ENCODE results near the gene UTS2B. TPM values are rescaled to one million over a fixed set of nuclear protein-coding genes. Genes with fewer than 3 reads are reported as not detected.

The UTS2B gene
- total and polyA plus RNA-seq, 2 of the 4 experiments (the other 2 are of a cell fraction), result 0.72 to 0.79 TPM

DNA sequence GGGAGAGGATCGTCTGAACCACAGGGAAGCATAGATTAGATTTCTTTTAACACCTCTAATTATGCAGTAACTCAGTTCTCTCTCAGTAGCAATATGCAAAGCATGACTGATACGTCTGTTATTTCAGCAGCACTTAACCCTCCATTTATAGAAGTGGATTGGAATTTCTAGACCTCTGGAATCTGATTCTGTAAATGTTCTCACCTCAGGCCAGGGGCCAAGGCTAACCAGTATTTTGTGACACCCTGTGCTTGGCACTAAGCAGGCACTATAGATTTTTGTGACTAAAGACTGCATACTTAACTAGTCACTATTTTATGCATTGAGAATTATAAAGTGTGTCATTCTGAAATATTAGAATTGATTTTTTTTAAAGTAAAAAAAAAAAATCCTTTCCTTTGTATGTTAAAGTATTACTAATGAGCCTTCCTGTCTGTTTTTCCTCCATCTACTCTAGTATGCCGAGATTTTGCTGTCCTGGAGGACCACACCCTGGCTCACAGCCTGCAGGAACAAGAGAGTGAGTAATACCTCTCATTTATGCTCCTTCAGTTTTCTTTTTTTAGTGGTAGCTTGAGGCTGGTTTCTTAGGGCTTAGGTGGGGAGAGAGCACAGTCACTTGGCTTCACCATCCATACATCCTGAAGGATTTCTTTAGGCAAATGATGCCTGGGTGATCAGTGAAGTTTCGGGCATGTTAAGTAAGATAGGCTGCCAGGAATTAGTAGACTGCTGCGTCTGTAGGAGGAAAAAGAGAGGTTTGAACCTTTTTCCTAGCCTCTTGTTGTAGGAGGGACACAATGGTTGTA is 26.5 kb upstream of the UTS2B start:
- Histone ChIP-seq H3K36me3 (ENCODE audit: control insufficient read depth, insufficient read depth, low read length) (peaks cover 21% of the 10 kb centered on the region), H3K27ac (ENCODE audit: insufficient read depth, low read length) (peak overlapping the region; percentile 50; the same call in 1 of the 2 replicates), H3K79me1 (ENCODE audit: low read depth in 1 of 2, low read length in 2 of 2) (peaks cover 40 to 63% of the 10 kb centered on the region in 2 experiments), H2AFZ (replicated peaks; ENCODE audit: low read length, poor library complexity) (no peak overlapping the region), H3K4me3 (ENCODE audit: insufficient read depth, low read depth, low read length) (no peak overlapping the region), H2AK5ac (ENCODE audit: low read depth, low read length) (peak overlapping the region; percentile 42; the same call in 1 of the 2 replicates), H2BK20ac (ENCODE audit: low read depth, low read length) (peak overlapping the region; percentile 46; the same call in 1 of the 2 replicates), H4K91ac (ENCODE audit: insufficient read depth, low read depth, low read length) (peak overlapping the region; percentile 60; the same call in 1 of the 2 replicates), H3K9me3 (ENCODE audit: control insufficient read depth, insufficient read depth, low read length) (no peaks in the 10 kb centered on the region), H2BK5ac (ENCODE audit: low read depth, low read length, poor library complexity, severe bottlenecking) (peak overlapping the region; percentile 87), H3K56ac (ENCODE audit: extremely low read depth, insufficient read depth, low read length) (no peak overlapping the region), H3K14ac (replicated peaks; ENCODE audit: low read depth, low read length) (peak overlapping the region; percentile 68), H3K9ac (ENCODE audit: low read depth, low read length) (peak overlapping the region; percentile 32; the same call in 1 of the 2 replicates), H3K4me2 (ENCODE audit: low read depth, low read length) (peak overlapping the region; percentile 23; the same call in 1 of the 2 replicates), H3K27me3 (ENCODE audit: control insufficient read depth, insufficient read depth, low read length) (no peaks in the 10 kb centered on the region), H4K8ac (ENCODE audit: low read depth in 2 of 2, low read length in 2 of 2) (peak overlapping the region; percentile 17 to 81; a peak in 2 of 4 replicates), H3K23ac (ENCODE audit: low read depth, low read length) (peak overlapping the region; percentile 66), H2AK9ac (replicated peaks; ENCODE audit: low read depth, low read length, poor library complexity) (peak overlapping the region; percentile 59), H2BK15ac (ENCODE audit: low read depth, low read length) (peak overlapping the region; percentile 55), H2BK120ac (ENCODE audit: low read depth, low read length) (peak overlapping the region; percentile 44), H3K4me1 (ENCODE audit: control insufficient read depth, insufficient read depth, low read length) (peaks cover 18% of the 10 kb centered on the region), H4K5ac (ENCODE audit: low read depth, low read length) (no peak overlapping the region; the same call in 1 of the 2 replicates), H4K20me1 (ENCODE audit: insufficient read depth, low read length) (peaks cover 16% of the 10 kb centered on the region; the same call in 1 of the 2 replicates), H3K4ac (ENCODE audit: low read depth, low read length) (peak overlapping the region; percentile 86), H3K18ac (ENCODE audit: low read depth, low read length) (no peak overlapping the region; the same call in 1 of the 2 replicates), H3K9me1 (ENCODE audit: insufficient read depth, low read length) (peaks cover 20% of the 10 kb centered on the region)
- BruUV-seq (replicated peaks), result no TSS peak
- intact Hi-C loops (cut with micrococcal nuclease), result no loop called here
- ChIA-PET CTCF (no interaction called here), POLR2A (ENCODE audit: unreplicated experiment) (no interaction called here)
- ATAC-seq (ENCODE audit: low read depth) (peak; percentile 73), DNase-seq (peak; percentile 63)
- dilution Hi-C loops (cut with HindIII; ENCODE audit: low sequenced_read_pairs, unreplicated experiment), result no loop called here
- no CpG with 5 or more reads among the region's 5 CpGs for WGBS, 2 experiments (ENCODE audit: extremely low coverage in 2 of 2, insufficient read length in 1 of 2)
- in situ Hi-C loops (cut with MboI; ENCODE audit: low sequenced_read_pairs), result no loop called here
- TF ChIP-seq CHD1 (IDR thresholded peaks at IDR 0.05; ENCODE audit: low read depth, low read length) (no peak), RAD21 (IDR thresholded peaks at IDR 0.05; ENCODE audit: low read length) (no peak), POLR2A (IDR thresholded peaks at IDR 0.05; ENCODE audit: low read depth, low read length) (no peak), FOS (IDR thresholded peaks at IDR 0.05; ENCODE audit: low read depth, low read length) (no peak), RCOR1 (IDR thresholded peaks at IDR 0.05; ENCODE audit: insufficient replicate concordance, low read length) (no peak)
- TF ChIP-seq, protein P1, sequence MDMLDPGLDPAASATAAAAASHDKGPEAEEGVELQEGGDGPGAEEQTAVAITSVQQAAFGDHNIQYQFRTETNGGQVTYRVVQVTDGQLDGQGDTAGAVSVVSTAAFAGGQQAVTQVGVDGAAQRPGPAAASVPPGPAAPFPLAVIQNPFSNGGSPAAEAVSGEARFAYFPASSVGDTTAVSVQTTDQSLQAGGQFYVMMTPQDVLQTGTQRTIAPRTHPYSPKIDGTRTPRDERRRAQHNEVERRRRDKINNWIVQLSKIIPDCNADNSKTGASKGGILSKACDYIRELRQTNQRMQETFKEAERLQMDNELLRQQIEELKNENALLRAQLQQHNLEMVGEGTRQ (IDR thresholded peaks at IDR 0.05; ENCODE audit: low read depth, low read length), result no peak
- TF ChIP-seq, protein P2, sequence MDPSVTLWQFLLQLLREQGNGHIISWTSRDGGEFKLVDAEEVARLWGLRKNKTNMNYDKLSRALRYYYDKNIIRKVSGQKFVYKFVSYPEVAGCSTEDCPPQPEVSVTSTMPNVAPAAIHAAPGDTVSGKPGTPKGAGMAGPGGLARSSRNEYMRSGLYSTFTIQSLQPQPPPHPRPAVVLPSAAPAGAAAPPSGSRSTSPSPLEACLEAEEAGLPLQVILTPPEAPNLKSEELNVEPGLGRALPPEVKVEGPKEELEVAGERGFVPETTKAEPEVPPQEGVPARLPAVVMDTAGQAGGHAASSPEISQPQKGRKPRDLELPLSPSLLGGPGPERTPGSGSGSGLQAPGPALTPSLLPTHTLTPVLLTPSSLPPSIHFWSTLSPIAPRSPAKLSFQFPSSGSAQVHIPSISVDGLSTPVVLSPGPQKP (IDR thresholded peaks at IDR 0.05; ENCODE audit: borderline replicate concordance, low read depth, low read length), result no peak
- TF ChIP-seq, protein P3, sequence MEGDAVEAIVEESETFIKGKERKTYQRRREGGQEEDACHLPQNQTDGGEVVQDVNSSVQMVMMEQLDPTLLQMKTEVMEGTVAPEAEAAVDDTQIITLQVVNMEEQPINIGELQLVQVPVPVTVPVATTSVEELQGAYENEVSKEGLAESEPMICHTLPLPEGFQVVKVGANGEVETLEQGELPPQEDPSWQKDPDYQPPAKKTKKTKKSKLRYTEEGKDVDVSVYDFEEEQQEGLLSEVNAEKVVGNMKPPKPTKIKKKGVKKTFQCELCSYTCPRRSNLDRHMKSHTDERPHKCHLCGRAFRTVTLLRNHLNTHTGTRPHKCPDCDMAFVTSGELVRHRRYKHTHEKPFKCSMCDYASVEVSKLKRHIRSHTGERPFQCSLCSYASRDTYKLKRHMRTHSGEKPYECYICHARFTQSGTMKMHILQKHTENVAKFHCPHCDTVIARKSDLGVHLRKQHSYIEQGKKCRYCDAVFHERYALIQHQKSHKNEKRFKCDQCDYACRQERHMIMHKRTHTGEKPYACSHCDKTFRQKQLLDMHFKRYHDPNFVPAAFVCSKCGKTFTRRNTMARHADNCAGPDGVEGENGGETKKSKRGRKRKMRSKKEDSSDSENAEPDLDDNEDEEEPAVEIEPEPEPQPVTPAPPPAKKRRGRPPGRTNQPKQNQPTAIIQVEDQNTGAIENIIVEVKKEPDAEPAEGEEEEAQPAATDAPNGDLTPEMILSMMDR (conservative IDR thresholded peaks at IDR 0.05; ENCODE audit: low read depth, low read length), result no peak

All from IMR-90 (cell line).